ENCODE measurements around the gene TNPO2. TPM values are rescaled to one million over a fixed set of nuclear protein-coding genes. Genes with fewer than 3 reads are reported as not detected.
"Not testable (repeated sequence)": the region's sequence is repeated elsewhere in the genome, so short reads cannot be mapped to it uniquely, and the experiment has no call there.

Gene TNPO2
- total and polyA plus RNA-seq, 2 donors, result 35.4 to 50.7 TPM

DNA sequence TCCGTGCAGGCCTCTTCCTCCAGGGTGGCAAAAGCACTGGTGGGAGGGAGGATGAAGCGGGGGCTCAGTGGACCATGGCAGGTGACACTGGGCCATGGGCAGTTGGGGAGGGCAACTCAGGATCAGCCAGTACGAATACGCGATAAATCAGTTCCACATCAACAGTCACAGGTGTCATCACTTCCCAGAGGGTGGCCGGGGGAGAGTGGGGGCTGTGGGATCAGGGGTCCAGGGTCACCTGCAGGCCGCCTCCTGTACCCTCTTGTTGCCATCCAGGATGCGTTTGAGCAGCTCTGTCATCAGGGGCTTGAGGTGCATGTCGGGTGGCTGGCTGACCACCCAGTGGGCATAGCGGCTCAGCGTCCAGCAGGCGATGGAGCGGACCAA is 17.4 kb downstream of the TNPO2 start:
- H3K4me1 ChIP-seq (ENCODE audit: insufficient read depth), result no peaks in the 10 kb centered on the region
- H3K27ac ChIP-seq (ENCODE audit: low read depth), result no peak overlapping the region
- peaks cover 18% of the 10 kb centered on the region for H3K36me3 ChIP-seq (ENCODE audit: insufficient read depth)
- H3K4me3 ChIP-seq (ENCODE audit: low read depth, low read length), result no peak overlapping the region
- WGBS, result 92% methylated on average over 13 of the region's 13 CpGs
- DNase-seq (ENCODE audit: extremely low spot score), result no peak

DNA sequence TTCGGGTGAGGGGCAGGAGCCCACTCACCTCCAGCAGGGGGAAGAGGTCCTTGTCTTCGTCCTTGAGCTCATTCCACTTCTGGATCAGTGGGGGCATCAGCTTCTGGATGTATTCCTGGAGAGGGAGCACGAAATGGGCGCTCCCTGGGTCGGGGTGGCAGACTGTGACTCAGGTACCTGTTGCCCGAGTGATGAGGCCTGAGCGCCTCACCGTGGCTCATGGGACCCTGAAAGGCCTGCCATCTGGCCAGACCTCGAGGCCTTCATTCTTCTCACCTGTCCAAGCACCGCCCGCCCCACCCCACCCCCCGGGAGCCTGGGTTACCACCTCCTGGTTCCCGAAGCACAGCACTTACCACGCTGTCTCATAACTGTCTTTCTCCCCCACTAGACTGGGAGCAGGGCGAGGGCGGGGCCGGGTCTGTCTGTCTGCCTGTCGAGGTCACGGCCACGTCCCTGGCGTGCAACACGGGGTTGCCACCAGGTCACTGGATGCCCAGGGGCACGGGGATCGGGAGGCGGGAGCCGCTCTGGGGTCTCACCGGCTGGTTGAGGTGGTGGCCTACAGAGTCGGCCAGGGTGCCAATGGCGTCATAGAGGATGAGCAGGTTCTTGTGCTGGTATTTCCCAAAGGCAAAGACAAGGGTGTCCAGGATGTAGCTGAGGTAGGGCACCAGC is 17.9 kb downstream of the TNPO2 start:
- Histone ChIP-seq H3K27ac (ENCODE audit: low read depth) (no peak overlapping the region), H3K36me3 (ENCODE audit: insufficient read depth) (peaks cover 18% of the 10 kb centered on the region), H3K4me3 (ENCODE audit: low read depth, low read length) (no peak overlapping the region), H3K4me1 (ENCODE audit: insufficient read depth) (no peaks in the 10 kb centered on the region)
- 93% methylated on average over 29 of the region's 29 CpGs for WGBS
- DNase-seq (ENCODE audit: extremely low spot score), result no peak

GRCh38 chr19:12705169-12705568 is 18.6 kb downstream of the TNPO2 start:
- H3K27ac ChIP-seq (ENCODE audit: low read depth), result no peak overlapping the region
- DNase-seq (ENCODE audit: extremely low spot score), result no peak
- WGBS, result 94% methylated on average over 13 of the region's 13 CpGs
- H3K4me1 ChIP-seq (ENCODE audit: insufficient read depth), result no peaks in the 10 kb centered on the region
- H3K4me3 ChIP-seq (ENCODE audit: low read depth, low read length), result no peak overlapping the region
- peaks cover 14% of the 10 kb centered on the region for H3K36me3 ChIP-seq (ENCODE audit: insufficient read depth)

GRCh38 chr19:12703046-12703445 is 20.7 kb downstream of the TNPO2 start:
- Histone ChIP-seq H3K4me1 (ENCODE audit: insufficient read depth) (no peaks in the 10 kb centered on the region), H3K27ac (ENCODE audit: low read depth) (no peak overlapping the region), H3K36me3 (ENCODE audit: insufficient read depth) (peaks cover 13% of the 10 kb centered on the region), H3K4me3 (ENCODE audit: low read depth, low read length) (no peak overlapping the region)
- 58% methylated on average over 9 of the region's 9 CpGs for WGBS
- no peak for DNase-seq (ENCODE audit: extremely low spot score)

DNA sequence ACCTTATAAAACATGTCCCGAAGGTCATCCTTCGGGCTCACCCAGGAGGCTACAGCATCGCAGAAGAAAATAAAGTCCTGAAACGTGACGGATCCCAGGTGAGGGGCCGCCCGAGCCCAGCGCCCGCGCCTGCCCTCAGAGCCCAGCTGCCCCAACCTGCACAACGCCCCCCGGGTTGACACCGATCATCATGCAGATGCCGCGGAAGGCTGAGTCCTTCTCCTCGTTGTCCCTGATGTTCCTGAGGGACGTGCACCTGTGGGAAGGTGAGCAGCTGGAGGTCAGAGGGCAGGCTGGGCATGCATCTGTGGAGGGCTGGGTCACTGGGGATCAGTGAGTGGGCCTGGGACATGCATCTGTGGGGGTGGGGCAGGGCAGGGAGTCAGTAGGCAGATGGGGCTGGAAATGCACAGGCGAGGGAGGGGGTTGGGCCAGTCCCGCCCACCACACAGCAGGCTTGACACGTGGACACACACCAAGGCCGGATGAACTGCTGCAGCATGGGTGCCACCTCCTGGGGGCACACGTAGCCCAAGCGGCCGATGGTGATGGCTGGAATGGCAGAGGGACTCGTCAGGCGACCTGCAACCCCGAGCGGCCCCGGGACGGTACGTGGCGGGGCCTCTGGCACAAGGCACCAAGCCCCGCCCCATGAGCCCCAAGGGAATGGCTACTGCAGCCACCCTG is 22.0 kb downstream of the TNPO2 start:
- no peak overlapping the region for H3K4me3 ChIP-seq (ENCODE audit: low read depth, low read length)
- peaks cover 2% of the 10 kb centered on the region for H3K4me1 ChIP-seq (ENCODE audit: insufficient read depth)
- no peak for DNase-seq (ENCODE audit: extremely low spot score)
- WGBS, result 88% methylated on average over 33 of the region's 33 CpGs
- H3K36me3 ChIP-seq (ENCODE audit: insufficient read depth), result peaks cover 10% of the 10 kb centered on the region
- H3K27ac ChIP-seq (ENCODE audit: low read depth), result no peak overlapping the region

- Histone ChIP-seq H3K36me3 (ENCODE audit: insufficient read depth) (peaks cover 5% of the 10 kb centered on the region), H3K4me3 (ENCODE audit: low read depth, low read length) (no peak overlapping the region), H3K4me1 (ENCODE audit: insufficient read depth) (peaks cover 2% of the 10 kb centered on the region), H3K27ac (ENCODE audit: low read depth) (no peak overlapping the region)
- DNase-seq (ENCODE audit: extremely low spot score), result no peak
- WGBS, result 80% methylated on average over 6 of the region's 6 CpGs
Observed at GRCh38 chr19:12698138-12698537, 25.6 kb downstream of the TNPO2 start.

GRCh38 chr19:12697425-12697824 is 26.3 kb downstream of the TNPO2 start:
- not testable (repeated sequence) for H3K4me3 ChIP-seq (ENCODE audit: low read depth, low read length); H3K36me3 ChIP-seq (ENCODE audit: insufficient read depth); H3K4me1 ChIP-seq (ENCODE audit: insufficient read depth); H3K27ac ChIP-seq (ENCODE audit: low read depth); DNase-seq (ENCODE audit: extremely low spot score)
- 95% methylated on average over 22 of the region's 22 CpGs for WGBS

DNA sequence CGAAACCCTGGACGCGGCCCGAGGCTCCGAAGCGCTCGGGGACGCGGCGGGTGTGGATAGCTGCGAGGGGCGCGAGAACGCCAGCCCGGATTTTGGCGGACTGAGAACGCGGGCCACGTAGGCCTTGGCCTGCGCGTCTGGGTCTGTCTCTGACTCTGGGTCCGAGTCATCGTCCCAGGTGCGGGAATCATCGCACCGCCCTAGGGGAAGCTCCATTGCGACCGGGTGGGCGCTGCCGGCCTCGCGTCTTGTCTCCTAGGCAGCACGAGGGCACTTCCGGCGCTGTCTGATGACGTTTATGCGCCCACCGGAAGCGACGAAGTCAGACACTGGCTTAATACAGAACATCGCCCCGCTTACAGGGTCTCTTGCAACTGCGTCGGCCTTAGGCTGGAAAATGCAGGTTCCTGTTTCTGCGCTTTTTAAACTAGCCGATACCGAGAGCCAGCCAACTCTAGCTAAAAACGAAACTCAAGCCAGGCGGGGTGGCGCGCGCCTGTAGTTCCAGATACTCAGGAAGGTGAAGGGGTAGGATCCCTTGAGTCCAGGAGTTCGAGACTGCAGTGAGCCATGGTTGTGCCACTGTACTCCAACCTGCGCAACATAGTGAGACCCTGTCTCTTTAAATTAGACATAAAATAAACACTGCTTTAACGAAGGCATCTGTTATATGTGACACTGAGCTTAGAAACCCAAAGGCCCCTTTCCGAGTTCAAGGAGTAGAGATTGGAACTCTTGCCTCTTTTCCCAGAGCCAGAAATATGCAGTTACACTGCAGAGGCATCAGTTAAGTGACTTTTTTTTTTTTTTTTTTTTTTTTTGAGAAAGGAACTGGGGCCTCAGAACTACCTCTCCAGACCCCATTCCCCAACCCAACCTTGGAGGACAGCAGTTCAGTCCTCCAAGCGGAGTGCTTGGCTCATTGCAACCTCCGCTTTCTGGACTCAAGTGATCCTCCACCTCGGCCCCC is 27.1 kb downstream of the TNPO2 start, which contains the start of gene FBXW9:
Gene FBXW9, minus strand, starts transcription at position 266 of the 970 bp plus-strand sequence. Its CDS starts 50 bp downstream, at position 216.
- H3K27ac ChIP-seq (ENCODE audit: low read depth), result peak within 1 kb of the TSS; percentile 93
- H3K4me1 ChIP-seq (ENCODE audit: insufficient read depth), result peaks cover 2% of the 10 kb centered on the region
- WGBS, result 6% methylated on average over 59 of the region's 59 CpGs
- no peaks in the 10 kb centered on the region for H3K36me3 ChIP-seq (ENCODE audit: insufficient read depth)
- H3K4me3 ChIP-seq (ENCODE audit: low read depth, low read length), result peak within 1 kb of the TSS; percentile 73
- peak; percentile 89 for DNase-seq (ENCODE audit: extremely low spot score)

DNA sequence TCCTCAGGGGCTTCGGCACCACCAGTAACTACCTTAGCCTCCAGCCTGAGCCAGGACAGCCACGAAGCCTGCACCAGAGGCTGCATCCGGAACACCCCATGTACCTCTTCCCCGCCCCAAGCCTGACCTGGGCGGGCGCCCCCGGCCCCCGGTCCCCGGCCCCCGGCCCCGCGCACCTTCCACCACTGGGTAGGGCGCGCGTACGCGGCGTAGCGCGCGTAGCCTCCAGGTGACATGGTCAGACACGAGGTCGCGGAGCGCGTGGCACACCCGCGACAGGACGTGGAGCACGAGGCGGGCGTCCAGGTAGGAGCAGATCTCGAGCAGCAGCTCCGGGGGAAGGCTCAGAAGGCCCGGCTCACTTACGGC is 27.8 kb downstream of the TNPO2 start:
- Histone ChIP-seq H3K4me3 (ENCODE audit: low read depth, low read length) (peak overlapping the region; percentile 73), H3K4me1 (ENCODE audit: insufficient read depth) (peaks cover 2% of the 10 kb centered on the region), H3K27ac (ENCODE audit: low read depth) (no peak overlapping the region), H3K36me3 (ENCODE audit: insufficient read depth) (no peaks in the 10 kb centered on the region)
- WGBS, result 4% methylated on average over 36 of the region's 36 CpGs
- no peak for DNase-seq (ENCODE audit: extremely low spot score)

DNA sequence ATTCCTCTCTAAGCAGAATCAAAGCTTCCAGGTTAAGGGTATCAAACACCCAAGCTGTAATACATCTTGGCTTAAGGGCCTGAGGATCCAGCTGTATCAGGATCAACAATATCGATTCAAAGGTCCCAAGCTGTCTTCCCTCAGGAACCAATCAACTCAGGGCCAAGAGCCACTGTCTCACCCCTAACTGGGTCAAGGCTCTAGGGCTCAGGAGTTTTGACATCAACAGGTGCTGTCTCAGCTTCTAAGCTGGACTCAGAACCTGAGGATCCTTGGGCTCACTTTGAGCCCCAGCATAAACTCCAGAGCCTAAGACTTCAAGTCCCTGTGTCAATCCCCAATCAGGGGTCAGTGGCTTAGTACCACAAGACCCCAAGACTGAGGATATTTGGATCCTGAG is 28.2 kb downstream of the TNPO2 start:
- Histone ChIP-seq H3K27ac (ENCODE audit: low read depth) (no peak overlapping the region), H3K36me3 (ENCODE audit: insufficient read depth) (no peaks in the 10 kb centered on the region), H3K4me1 (ENCODE audit: insufficient read depth) (peaks cover 2% of the 10 kb centered on the region), H3K4me3 (ENCODE audit: low read depth, low read length) (peak overlapping the region; percentile 73)
- DNase-seq (ENCODE audit: extremely low spot score), result no peak
- 72% methylated on average over 1 of the region's 1 CpG for WGBS

- Histone ChIP-seq H3K27ac (ENCODE audit: low read depth) (no peak overlapping the region), H3K4me1 (ENCODE audit: insufficient read depth) (peaks cover 2% of the 10 kb centered on the region), H3K36me3 (ENCODE audit: insufficient read depth) (no peaks in the 10 kb centered on the region), H3K4me3 (ENCODE audit: low read depth, low read length) (no peak overlapping the region)
- DNase-seq (ENCODE audit: extremely low spot score), result no peak
- 65% methylated on average over 2 of the region's 2 CpGs for whole genome bisulfite sequencing
Observed at GRCh38 chr19:12695096-12695495, 28.6 kb downstream of the TNPO2 start.

- Histone ChIP-seq H3K4me3 (ENCODE audit: low read depth, low read length) (no peak overlapping the region), H3K4me1 (ENCODE audit: insufficient read depth) (peaks cover 2% of the 10 kb centered on the region), H3K27ac (ENCODE audit: low read depth) (no peak overlapping the region), H3K36me3 (ENCODE audit: insufficient read depth) (no peaks in the 10 kb centered on the region)
- DNase-seq (ENCODE audit: extremely low spot score), result no peak
- WGBS, result 94% methylated on average over 16 of the region's 16 CpGs
Observed at GRCh38 chr19:12694641-12695040, 29.1 kb downstream of the TNPO2 start.

DNA sequence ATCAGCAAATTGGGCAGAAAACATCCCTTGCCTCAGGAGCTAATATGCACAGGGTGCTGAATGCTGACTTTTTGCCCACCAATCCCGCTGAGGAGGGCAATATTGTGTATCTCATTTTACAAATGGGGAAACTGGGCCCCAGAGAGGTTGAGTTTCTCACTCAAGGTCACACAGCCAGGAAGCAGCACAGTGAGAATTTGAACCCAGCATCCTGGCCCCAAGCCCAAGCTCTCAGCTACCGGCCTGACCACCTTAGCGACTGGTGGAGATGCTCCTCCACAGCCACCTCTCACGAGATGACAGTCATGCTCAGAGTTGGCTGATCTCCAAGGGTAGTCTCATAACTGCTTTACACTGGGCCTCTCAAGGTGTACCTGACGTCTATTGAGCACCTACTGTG is 30.8 kb downstream of the TNPO2 start:
- Histone ChIP-seq H3K4me3 (ENCODE audit: low read depth, low read length) (no peak overlapping the region), H3K36me3 (ENCODE audit: insufficient read depth) (no peaks in the 10 kb centered on the region), H3K4me1 (ENCODE audit: insufficient read depth) (peaks cover 2% of the 10 kb centered on the region), H3K27ac (ENCODE audit: low read depth) (no peak overlapping the region)
- 87% methylated on average over 5 of the region's 5 CpGs for WGBS
- DNase-seq (ENCODE audit: extremely low spot score), result no peak
